GM18502 (cell line): ENCODE measurements around the gene ADK.

Experiments used
- ATAC-seq: cut with Tn5 transposase; IDR thresholded peaks from one replicate; pipeline ENCODE4 v1.9.1; 2021; ENCODE audit warnings: mild to moderate bottlenecking; ENCODE audit not compliant: unreplicated experiment, poor library complexity

The ADK gene

DNA sequence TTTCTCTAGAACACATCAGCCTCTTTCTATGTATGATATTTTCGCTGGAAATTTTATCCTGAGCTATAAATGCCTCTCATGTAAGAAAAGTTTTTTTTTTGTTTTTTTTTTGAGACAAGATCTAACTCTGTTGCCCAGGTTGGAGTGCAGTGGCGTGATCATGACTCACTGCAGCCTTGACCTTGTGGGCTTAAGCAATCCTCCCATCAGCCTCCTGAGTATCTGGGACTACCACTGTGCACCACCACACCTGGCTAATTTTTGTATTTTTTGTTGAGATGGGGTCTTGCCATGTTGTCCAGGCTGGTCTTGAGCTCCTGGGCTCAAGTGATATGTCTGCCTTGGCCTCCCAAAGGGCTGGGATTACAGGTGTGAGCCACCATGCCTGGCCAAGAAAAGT, 80.4 kb downstream of the ADK start:
- ATAC-seq = no peak

DNA sequence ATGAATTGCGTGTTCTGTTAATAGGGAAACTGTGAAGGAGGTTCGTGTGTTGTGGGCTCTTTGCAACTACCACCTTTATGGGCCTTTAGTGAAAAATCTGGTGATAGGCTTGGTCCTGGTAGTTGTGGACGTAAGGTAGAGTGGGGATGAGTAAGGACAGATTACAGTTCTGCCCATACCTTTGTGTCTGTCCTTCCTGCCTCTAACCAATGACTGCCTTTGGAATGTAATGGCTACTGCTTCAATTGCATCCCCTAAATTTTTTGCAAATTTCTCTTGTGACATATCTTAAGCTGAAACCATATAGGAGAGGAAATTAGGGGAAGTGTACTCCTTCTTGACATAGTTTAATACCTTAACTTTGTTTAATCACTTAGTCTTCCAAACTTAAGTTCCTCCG, 82.3 kb downstream of the ADK start:
- no peak for ATAC-seq

DNA sequence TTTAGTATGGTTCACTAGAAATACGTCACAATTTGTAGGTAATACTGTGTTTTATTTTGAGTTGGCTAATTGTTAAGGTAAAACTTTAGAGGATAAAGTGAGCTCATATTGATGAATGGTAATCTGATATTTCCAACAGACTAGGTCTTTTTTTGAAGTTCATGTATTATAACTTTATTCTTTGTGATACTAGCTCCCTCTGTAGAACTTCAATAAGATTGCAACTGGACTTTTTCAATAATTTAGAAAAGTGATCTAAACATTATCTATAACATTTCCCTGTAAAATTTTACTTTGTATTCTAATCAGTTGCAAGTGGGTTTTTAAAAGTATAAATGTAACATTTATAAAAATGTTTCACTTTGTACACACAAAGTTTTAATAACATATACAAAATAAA, 83.5 kb downstream of the ADK start:
- no peak for ATAC-seq

DNA sequence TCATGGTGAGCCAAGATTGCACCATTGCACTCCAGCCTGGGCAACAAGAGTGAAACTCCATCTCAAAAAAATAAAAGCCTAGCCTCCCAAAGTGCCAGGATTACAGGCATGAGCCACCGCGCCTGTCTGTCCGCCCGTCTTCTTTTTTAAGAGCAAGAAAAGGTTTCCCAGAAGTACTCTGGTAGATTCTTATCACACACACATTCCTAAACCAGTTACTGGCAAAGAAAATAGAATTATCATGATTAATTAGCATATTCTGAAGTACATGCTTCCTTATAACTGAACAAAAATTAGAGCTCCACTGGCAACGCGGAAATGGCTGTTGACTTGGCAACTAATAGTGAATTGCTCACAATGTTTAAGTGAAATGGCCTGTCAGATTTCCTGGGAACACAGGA, 87.0 kb downstream of the ADK start:
- ATAC-seq = no peak

DNA sequence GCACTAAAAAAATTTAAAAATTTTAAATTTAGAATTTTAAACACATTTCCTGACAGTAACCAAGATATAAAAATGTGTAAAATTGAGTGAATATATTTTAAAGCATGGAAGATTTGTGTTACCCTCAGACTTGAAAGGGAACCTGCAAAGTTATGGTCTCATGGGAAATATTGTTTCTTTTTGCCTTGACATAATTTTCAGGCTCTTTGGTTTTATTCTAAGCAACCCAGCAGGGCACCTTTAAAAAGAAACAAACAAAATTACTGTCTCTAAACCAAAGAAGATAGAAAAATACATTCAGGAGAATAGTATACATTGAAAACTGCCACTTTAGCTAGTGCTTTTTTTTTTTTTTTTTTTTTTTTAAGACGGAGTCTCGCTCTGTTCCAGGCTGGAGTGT, 87.5 kb downstream of the ADK start:
- ATAC-seq = no peak

DNA sequence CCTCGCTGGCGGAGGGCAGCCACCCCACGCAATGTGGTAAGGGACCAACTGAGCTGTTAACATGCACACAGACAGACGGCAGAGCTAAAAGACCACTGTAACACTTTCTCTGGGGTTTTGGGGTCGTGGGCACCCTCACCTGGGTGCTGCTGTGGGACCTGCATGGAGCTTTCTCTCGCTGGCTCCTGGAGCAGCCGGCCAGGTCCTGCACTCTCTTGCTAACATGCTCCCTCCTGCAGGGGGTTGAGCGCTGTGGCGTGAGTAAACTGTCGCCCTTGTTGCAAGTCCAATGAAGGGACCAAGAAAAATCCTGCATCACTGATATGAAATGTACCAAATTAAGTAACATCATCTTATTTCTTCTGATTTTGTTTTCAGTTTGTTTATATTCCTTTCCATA, 92.0 kb downstream of the ADK start:
- no peak for ATAC-seq

DNA sequence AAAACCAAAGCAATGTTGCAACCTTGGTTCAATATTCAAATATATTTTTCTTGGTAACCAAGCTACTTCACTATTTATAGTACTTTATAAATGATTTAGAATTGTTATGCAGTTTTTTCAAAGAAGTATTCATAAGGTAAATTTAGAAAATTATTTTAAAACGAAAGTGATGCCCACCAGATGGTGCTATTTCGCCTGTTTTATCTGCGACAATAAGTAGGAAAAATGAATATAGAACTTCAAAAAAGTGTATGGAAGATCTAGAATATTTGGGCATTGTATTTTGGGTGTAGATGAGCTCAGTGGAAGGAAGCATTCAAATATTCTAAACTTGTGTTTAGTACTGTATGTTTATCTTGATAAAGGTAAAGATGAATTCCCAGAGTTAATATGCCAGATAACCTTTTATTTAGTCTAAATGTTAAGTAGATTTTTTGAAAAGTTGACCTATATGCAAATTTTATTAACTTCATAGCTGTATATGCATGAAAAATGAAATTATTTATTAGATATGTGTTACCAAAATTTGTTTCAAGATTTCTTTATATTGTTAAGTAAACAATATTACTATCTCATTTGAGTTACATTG, 93.2 kb downstream of the ADK start:
- ATAC-seq = no peak

DNA sequence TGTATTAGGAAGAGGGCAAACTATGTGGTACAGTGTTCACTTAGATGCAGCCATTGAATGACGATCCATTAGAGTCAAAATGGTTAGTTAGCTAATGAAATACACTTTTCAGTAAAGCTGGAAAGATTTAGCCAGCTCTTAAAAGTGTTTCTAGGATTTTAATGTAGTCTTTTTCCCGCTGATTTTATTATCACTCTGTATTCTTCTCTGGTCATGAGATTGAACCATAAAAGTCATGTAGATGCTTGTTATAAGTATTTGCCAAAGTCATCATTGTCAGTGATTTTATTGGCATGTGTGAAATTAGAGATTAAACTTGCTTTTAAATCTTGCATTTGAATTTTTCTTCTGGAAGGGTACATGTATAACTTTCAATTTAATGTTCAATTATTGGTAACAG, 93.8 kb downstream of the ADK start:
- ATAC-seq = no peak

DNA sequence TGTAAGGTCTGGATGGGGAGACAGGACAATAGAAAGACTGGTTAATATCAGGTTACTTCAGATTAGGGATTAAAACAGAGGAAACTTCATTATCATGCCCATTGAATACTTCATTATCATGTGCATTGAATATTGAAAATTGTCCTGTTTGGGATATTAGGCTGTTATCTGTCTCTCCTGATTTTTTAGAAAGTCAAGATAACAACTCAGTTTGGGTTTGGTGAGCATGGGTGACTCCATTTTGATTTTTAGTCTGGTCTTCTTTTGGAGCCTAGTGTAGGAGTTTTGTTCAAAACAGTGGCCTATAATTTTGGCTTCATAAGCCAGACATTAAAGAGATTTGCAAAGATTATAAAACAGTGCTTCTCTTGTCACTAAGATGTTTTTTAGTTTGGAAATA, 95.5 kb downstream of the ADK start:
- no peak for ATAC-seq

DNA sequence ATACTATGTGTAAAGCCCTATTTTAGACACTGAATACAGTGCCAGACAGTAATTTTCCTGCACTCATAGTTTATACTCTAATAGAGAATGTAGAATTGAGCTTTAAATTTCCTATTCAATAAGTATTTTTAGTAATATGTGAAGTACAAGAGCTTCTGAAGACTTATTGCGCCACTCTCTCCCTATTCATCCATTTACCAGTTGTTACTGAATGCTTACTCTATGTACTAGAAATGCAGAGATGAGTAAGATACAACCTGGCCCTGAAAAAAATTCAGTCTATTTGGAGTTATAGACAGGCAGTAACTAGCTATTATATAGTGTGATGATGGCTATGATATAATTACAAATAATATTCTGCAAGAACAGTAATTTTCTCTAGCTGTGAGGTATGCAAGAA, 98.8 kb downstream of the ADK start:
- no peak for ATAC-seq

DNA sequence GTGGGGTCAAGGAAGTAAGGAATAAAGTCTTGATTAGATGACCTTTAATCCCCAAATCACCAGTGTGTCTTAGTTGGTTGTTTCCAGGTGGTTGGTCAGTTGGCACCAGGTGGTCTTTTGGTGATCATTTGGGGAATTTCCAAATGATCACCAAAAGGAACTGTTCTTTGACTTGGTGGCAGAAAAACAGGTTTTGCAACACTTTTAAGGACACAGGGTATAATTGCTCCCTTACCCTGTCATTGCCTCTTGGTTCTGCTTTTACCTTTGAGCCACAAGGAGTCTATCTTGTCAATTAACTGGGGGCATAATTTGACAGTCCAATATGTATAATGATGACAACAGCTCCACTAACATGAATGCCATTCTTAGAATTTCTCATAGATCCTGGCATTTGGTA, 104.2 kb downstream of the ADK start:
- ATAC-seq = no peak

DNA sequence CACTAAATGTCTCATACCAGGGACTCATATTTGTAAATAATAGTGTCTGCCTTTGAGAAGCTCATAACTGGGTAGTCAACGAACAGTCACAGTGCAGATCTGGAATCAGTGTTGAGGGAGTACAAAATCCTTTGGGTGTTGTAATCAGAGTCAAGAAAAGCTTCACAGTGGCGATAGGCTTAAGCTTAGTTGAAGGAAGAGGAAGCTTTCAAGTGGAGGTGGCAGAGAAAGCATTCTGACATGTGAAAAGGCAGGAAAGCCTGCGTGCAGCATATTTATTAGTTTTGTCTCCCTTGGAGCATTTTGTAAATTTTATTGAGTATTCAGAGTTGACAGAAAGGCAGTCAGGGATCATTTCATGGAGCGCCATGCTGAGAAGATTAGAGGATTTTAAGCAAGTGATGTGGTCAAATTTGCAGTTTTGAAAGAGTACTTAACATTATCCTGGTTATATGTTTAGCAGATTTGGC, 104.9 kb downstream of the ADK start:
- ATAC-seq = no peak

DNA sequence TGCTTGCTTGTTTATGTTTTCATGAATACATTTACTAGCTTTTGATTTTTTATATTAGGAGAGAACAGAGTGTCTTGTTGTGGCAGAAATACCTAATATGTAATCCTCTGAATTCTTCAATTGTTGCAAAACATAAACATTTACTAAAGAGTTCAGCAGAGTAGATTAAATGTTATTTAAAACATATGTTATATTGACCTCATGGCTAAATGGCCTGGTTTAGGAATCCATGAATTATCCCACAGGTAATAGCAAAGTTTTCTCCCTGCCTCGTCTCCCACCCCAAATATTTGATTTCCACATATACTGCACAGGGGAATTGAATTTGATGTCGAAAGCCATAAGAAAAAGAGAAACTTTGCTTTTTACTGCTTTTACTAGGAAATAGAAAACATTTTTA, 111.8 kb downstream of the ADK start:
- ATAC-seq = no peak

DNA sequence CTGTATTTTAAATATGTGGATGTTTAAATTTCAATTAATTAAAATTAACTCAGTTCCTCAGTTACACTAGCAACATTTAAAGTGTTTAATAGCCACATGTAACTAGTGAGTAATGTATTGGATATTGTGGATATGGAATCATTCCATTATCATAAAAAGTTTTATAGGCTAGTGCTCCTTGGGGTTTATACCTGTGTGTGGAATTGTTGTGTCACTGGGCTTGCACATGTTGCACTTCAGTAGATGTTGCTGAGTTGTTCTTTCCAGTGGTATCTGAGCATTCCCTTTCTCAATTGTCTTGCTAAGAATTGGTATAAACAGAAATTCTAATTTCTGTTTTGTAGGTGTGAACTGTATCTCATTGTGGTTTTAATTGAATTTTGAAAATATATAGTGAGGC, 113.0 kb downstream of the ADK start:
- ATAC-seq = no peak

DNA sequence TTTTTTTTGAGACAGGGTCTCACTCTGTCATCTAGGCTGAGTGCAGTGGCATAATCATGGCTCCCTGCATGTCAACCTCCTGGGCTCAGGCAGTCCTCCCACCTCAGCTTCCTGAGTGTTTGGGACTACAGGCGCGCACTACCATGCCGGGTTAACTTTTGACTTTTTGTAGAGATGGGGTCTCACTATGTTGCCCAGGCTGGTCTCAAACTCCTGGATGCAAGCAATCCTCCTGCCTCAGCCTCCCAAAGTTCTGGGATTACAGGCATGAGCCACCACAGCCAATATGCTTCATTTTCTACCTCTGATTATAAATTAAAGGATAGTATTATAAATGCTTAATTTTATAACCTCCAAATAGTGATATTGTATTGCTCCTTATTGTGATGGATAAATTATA, 121.3 kb downstream of the ADK start:
- no peak for ATAC-seq

DNA sequence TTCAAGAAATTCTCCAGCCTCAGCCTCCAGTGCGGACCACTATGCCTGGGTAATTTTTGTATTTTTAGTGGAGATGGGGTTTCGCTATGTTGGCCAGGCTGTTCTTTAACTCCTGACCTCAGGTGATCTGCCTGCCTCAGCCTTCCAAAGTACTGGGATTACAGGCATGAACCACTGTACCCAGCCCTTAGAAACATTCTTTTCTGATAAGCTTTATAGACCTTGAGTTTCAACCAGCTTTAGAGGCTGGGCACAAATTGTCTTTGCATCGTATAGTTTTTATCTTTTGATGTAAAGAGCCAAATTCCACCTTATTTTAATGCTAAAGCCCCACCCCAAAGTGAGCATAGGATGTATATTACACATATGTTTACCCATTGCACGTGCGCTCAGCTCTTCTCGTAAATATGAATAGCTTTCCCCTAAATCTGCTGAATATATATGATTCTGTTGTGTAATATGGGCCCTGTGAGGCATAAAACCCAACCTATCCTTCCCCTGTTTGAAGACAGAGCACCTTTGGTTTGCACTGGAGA, 124.8 kb downstream of the ADK start:
- no peak for ATAC-seq

DNA sequence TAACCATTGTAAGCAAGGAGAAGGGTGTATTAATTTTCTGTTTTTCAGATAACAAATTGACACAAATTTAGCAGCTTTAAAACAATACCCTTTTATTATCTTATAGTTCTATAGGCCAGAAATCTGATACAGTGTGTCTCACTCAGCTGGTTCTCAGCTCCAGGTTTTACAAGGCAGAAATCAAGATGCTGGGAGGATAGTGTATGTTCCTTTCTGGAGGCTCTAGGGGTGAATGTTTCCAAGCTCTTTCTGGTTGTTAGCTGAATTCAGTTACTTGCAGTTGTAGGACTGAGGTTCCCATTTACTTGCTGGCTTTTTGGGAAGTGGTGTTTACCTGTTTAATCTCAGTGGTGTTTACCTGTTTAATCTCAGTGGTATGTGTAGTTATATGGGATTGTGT, 125.4 kb downstream of the ADK start:
- no peak for ATAC-seq

DNA sequence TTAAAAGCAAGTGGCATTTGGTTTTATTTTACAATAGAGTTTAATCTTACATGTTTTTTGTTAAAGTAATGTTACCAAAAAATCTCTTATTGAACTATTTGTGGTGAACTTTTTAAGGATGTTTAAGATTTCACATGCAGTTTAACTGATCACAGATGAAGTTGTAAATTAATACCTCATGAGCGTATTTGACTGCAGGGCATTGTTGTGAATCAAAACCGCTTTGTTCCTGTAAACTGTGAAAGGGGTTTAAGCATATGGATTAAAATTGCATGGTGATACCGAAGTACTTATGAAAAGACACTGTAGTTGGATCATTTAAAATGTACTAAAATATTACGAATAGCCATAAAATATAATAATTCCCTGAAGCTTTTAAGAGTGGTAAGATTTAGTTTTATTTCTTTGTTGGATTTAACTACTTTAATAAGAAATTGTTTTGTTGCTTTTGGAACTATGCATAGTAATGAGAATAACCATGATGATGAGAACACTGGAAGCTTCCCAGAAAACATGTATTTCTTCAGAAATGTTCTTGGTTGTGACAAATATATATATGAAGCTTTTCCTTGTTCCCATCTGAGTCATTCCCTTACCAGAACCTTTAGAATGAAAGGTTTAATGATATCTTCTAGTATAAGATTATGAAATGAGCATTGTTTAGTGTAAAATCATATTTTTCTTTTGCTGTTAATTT, 131.3 kb downstream of the ADK start:
- no peak for ATAC-seq

DNA sequence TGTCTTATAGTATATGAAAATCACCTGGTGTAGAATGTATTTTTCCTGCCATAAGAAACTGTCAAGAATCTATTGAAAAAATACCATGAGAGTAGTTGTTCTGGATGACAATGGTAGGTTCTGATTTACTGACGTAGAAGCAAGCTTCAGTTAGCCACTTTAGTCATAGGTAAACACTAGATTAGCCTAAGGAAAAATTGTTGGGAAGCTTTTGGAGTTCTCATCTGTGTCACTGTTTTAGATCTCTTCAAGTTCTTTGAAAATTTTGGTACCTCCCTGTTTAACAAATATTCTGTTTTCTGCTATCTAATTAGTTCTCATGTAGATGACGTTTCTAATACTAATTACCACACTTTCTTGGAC, 131.8 kb downstream of the ADK start:
- no peak for ATAC-seq

DNA sequence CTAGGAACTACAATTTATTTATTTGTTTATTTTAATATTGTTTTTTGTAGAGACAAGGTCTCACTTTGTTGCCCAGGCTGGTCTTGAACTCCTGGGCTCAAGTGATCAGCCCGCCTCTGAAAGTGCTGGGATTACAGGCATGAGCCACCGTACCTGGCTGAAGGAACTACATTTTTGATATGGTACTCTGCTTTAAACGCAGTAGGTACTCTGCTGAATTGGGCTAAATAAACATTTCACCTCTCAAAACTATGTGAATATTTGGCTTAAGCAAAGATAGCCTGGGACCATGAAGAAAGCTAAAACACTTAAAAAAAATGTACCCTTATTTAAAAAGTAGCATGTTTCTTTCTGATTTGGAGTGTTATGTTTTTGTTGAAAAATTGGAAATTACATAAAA, 138.2 kb downstream of the ADK start:
- ATAC-seq = no peak

DNA sequence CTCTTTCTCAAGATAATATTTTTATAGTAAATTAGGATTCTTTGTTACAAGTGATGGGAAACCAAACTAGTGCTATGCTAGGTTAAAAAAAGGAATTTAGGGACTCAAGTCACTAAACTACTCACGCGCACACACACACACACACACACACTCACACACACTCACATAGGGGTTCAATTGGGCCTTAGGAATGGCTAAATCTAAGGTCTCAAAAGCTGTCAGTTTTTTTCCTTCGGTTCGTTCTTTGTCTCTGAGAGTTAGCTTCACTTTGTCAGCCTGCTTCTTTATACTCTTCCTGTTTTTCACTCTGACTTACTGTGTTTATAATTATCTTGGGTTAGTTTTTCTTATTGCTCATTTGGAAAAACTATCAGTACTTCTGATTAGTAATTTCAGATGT, 138.9 kb downstream of the ADK start:
- ATAC-seq = no peak

DNA sequence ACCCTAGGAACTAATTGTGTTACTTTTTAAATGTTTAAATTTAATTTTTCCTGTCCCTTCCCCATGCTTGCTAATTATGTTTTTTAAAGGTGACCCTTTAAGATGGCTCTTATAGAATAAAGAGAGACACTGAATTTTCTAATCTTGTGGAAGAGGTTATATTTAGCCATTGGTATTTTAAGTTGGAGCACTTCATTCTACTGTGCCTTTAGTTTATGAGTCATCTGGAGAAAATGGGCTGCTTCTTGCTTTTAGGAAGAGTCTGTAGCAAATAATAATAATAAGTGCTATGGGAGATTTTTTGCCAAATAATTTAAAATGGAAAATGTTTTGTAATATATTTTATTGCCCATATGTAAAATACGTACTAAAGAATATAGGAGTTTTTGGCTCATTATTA, 139.7 kb downstream of the ADK start:
- ATAC-seq = no peak
